ENCODE measurements around the gene TMC6.
"Not testable (repeated sequence)": the region's sequence is repeated elsewhere in the genome, so short reads cannot be mapped to it uniquely, and the experiment has no call there.

The TMC6 gene

GRCh38 chr17:78086740-78087139 lies 41.8 kb downstream of the TMC6 start:
- no peaks in the 10 kb centered on the region for H3K9me3 ChIP-seq (ENCODE audit: insufficient read depth, low read depth, low read length)
- H3K4me1 ChIP-seq (ENCODE audit: insufficient read depth, low read length, poor library complexity, severe bottlenecking): no peaks in the 10 kb centered on the region
- no peak overlapping the region for H3K4me2 ChIP-seq (ENCODE audit: low read depth, low read length, poor library complexity, severe bottlenecking)
- H3K9me2 ChIP-seq (replicated peaks; ENCODE audit: low read depth, low read length): no peaks in the 10 kb centered on the region
- H2AFZ ChIP-seq (ENCODE audit: low read length): no peak overlapping the region
- no peaks in the 10 kb centered on the region for H4K20me1 ChIP-seq (ENCODE audit: insufficient read depth, low read length, poor library complexity, severe bottlenecking)
- H3K4me3 ChIP-seq (ENCODE audit: low read length, poor library complexity, severe bottlenecking): no peak overlapping the region
- no peaks in the 10 kb centered on the region for H3K27me3 ChIP-seq (ENCODE audit: insufficient read depth, low read length, poor library complexity, severe bottlenecking)
- H3K9ac ChIP-seq (ENCODE audit: low read depth, low read length, poor library complexity, severe bottlenecking): no peak overlapping the region
- no peaks in the 10 kb centered on the region for H3K79me2 ChIP-seq (ENCODE audit: insufficient read depth, low read length)
- H3F3A ChIP-seq (ENCODE audit: low read depth): no peaks in the 10 kb centered on the region
- TF ChIP-seq EZH2phosphoT487 (IDR thresholded peaks at IDR 0.05; ENCODE audit: borderline replicate concordance) (no peak), CTCF (conservative IDR thresholded peaks at IDR 0.05; ENCODE audit: low read length) (no peak)
- H3K36me3 ChIP-seq (ENCODE audit: insufficient read depth, low read length): peaks cover 88% of the 10 kb centered on the region

- no peaks in the 10 kb centered on the region for H3K9me2 ChIP-seq (replicated peaks; ENCODE audit: low read depth, low read length)
- no peaks in the 10 kb centered on the region for H3K27me3 ChIP-seq (ENCODE audit: insufficient read depth, low read length, poor library complexity, severe bottlenecking)
- H3K36me3 ChIP-seq (ENCODE audit: insufficient read depth, low read length): peaks cover 91% of the 10 kb centered on the region
- TF ChIP-seq CTCF (conservative IDR thresholded peaks at IDR 0.05; ENCODE audit: low read length): no peak
- TF ChIP-seq EZH2phosphoT487 (IDR thresholded peaks at IDR 0.05; ENCODE audit: borderline replicate concordance): no peak
- no peaks in the 10 kb centered on the region for H3F3A ChIP-seq (ENCODE audit: low read depth)
- no peak overlapping the region for H3K4me3 ChIP-seq (ENCODE audit: low read length, poor library complexity, severe bottlenecking)
- no peaks in the 10 kb centered on the region for H3K9me3 ChIP-seq (ENCODE audit: insufficient read depth, low read depth, low read length)
- no peaks in the 10 kb centered on the region for H4K20me1 ChIP-seq (ENCODE audit: insufficient read depth, low read length, poor library complexity, severe bottlenecking)
- H3K79me2 ChIP-seq (ENCODE audit: insufficient read depth, low read length): no peaks in the 10 kb centered on the region
- H3K9ac ChIP-seq (ENCODE audit: low read depth, low read length, poor library complexity, severe bottlenecking): no peak overlapping the region
- no peak overlapping the region for H3K4me2 ChIP-seq (ENCODE audit: low read depth, low read length, poor library complexity, severe bottlenecking)
- H3K4me1 ChIP-seq (ENCODE audit: insufficient read depth, low read length, poor library complexity, severe bottlenecking): no peaks in the 10 kb centered on the region
- no peak overlapping the region for H2AFZ ChIP-seq (ENCODE audit: low read length)
Measured at GRCh38 chr17:78082988-78083387, 45.6 kb downstream of the TMC6 start.

GRCh38 chr17:78082355-78082872 lies 46.1 kb downstream of the TMC6 start:
- H3K4me2 ChIP-seq (ENCODE audit: low read depth, low read length, poor library complexity, severe bottlenecking): not testable (repeated sequence)

GRCh38 chr17:78081551-78081950 lies 47.0 kb downstream of the TMC6 start:
- Histone ChIP-seq H3K4me1 (ENCODE audit: insufficient read depth, low read length, poor library complexity, severe bottlenecking) (no peaks in the 10 kb centered on the region), H3K9ac (ENCODE audit: low read depth, low read length, poor library complexity, severe bottlenecking) (no peak overlapping the region), H2AFZ (ENCODE audit: low read length) (no peak overlapping the region), H3K9me2 (replicated peaks; ENCODE audit: low read depth, low read length) (no peaks in the 10 kb centered on the region), H3K4me3 (ENCODE audit: low read length, poor library complexity, severe bottlenecking) (no peak overlapping the region), H3K27me3 (ENCODE audit: insufficient read depth, low read length, poor library complexity, severe bottlenecking) (no peaks in the 10 kb centered on the region), H4K20me1 (ENCODE audit: insufficient read depth, low read length, poor library complexity, severe bottlenecking) (no peaks in the 10 kb centered on the region), H3K36me3 (ENCODE audit: insufficient read depth, low read length) (peaks cover 92% of the 10 kb centered on the region), H3F3A (ENCODE audit: low read depth) (no peaks in the 10 kb centered on the region), H3K4me2 (ENCODE audit: low read depth, low read length, poor library complexity, severe bottlenecking) (no peak overlapping the region), H3K79me2 (ENCODE audit: insufficient read depth, low read length) (no peaks in the 10 kb centered on the region), H3K9me3 (ENCODE audit: insufficient read depth, low read depth, low read length) (no peaks in the 10 kb centered on the region)
- no peak for TF ChIP-seq CTCF (conservative IDR thresholded peaks at IDR 0.05; ENCODE audit: low read length)
- TF ChIP-seq EZH2phosphoT487 (IDR thresholded peaks at IDR 0.05; ENCODE audit: borderline replicate concordance): no peak

More at GRCh38 chr17:78082355-78082872, 46.1 kb downstream of the TMC6 start:
- H3K4me1 ChIP-seq (ENCODE audit: insufficient read depth, low read length, poor library complexity, severe bottlenecking); H2AFZ ChIP-seq (ENCODE audit: low read length); H3K9me2 ChIP-seq (replicated peaks; ENCODE audit: low read depth, low read length); H3K27me3 ChIP-seq (ENCODE audit: insufficient read depth, low read length, poor library complexity, severe bottlenecking); H3K9me3 ChIP-seq (ENCODE audit: insufficient read depth, low read depth, low read length); H3K4me3 ChIP-seq (ENCODE audit: low read length, poor library complexity, severe bottlenecking); H3F3A ChIP-seq (ENCODE audit: low read depth); H4K20me1 ChIP-seq (ENCODE audit: insufficient read depth, low read length, poor library complexity, severe bottlenecking); H3K9ac ChIP-seq (ENCODE audit: low read depth, low read length, poor library complexity, severe bottlenecking); H3K79me2 ChIP-seq (ENCODE audit: insufficient read depth, low read length): not testable (repeated sequence)
- H3K36me3 ChIP-seq (ENCODE audit: insufficient read depth, low read length): peaks cover 91% of the 10 kb centered on the region

Measured in Loucy (cell line).